ENCODE results near the gene OR2A42.
"Not testable (repeated sequence)": the region's sequence is repeated elsewhere in the genome, so short reads cannot be mapped to it uniquely, and the experiment has no call there.

The OR2A42 gene, protein sequence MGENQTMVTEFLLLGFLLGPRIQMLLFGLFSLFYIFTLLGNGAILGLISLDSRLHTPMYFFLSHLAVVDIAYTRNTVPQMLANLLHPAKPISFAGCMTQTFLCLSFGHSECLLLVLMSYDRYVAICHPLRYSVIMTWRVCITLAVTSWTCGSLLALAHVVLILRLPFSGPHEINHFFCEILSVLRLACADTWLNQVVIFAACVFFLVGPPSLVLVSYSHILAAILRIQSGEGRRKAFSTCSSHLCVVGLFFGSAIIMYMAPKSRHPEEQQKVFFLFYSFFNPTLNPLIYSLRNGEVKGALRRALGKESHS

DNA sequence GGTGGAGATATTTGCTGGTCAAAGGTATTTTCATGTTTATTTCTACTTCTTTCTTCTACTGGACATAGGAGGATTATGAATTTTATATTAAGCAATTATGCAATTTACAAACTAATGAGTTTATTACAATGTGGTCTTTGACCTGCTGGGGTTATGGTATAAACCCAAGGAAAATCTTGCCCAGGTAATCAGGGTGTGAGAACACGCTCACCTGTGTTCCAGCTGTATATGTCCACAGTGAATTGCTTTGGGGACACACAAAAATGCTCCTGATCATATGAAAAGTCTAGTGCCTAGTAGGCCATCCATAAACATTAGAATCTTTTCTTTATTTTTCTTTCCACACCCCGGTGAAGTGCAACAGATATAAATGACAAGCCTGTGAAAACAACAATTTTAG lies at the start of gene OR2A42:
OR2A42 (minus strand) TSS at position 241 of the 400 bp plus-strand sequence. CDS start 6,762 bp downstream, outside the sequence.
- DNase-seq, result not testable (repeated sequence)

DNA sequence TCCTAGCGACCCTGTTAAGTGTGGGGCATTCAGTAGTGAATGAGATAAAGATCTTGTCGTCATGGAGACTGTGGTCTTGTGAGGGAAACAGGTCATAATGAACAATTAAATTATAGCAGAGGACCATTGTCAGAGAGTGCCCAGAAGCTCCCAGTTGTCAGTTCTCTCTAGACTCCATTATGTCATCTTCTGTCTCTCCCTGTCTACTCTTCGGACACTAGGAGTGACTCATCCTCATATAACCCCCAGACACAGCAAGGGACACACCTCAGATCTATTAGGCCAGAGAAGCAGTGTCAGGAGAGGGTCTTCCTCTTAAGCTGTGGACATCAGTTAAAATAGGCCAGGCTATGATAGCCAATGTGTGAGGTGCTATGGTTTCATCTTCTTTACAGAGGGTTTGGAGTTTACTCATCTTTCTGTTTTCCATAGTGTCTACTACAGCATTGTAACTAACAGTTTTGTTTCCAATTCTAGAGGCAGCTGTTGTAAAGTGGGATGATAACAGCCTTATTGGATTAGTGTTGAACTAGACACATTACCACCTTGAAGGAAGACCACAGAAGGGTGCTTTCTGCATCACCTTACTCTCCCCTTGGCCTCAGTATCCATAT lies 47.9 kb upstream of the OR2A42 start:
- DNase-seq, result not testable (repeated sequence)

DNA sequence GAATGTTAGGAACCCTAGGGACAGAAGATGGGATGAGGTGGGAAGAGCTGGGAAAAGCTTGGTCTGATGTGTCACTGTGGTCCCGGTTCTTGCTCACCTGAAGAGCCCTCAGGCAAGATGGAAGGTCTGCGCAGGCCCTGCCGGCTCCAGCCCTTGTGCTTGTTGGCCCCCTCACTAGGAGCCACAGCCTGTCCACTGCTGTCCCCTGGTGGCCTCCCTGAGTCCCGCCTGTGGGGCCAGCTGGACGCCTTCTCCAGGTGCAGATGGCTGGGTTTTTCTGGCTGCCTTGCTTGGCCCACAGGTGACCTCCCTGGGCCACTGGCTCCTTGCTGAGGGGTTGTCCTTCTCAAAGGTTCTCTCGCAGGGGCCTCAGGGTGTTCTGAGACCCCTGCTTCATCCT lies 44.3 kb upstream of the OR2A42 start:
- not testable (repeated sequence) for DNase-seq

DNA sequence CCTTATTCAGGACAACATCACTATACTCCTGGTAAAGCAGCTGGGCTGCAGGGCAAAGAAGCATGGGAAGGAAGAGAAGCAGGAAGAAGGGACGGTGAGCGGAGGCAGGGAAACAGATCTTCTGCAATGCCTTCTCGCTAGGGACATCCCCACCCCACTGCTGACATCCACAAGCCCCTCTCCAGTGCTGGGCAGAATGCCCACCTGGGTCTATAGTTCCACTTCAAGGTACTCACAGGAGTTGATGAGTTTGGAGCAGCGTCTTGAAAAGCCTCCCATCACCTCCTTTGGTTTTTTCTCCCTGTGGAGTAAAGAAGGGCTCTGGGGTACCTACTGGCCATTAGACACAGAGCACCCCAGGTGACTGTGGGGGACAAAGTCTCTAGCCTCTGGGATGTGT lies 43.1 kb upstream of the OR2A42 start:
- not testable (repeated sequence) for DNase-seq

DNA sequence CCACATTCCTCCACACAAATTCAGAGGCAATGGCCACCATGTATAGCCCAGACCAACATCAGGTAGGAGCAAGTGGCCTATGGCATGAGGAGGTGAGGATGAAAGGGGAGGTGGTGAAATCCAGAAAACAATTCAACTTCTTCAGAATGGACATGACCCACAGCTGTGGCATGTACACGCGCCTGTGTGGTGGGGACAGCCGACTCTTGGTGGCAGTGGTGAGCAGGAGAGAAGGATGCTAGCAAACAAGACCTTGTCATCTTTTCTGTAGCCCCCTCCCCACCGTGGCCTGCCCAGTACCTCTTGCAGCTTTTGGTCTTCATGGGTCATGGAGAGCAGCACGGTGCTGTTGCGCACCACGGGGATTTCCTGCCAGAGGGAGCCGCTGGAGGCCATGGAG lies 42.6 kb upstream of the OR2A42 start:
- not testable (repeated sequence) for DNase-seq

DNA sequence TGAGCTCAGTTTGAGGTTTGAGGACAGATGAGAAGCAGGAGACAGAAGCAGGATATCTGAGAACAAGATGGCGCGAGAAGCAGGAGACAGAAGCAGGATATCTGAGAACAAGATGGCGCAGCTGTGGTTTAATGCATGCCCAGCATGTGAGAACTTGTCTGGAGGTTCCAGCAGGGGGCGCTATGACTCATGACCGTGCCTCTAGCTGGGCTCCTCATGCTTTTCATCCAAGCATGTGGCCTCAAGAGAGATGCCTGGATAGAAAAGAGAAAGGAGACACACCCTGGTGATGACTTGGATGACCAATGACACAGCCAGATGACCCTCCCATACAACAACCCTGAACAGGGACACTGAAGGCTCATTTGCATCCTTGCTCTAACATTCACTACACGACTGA lies 40.6 kb upstream of the OR2A42 start:
- DNase-seq, result not testable (repeated sequence)

DNA sequence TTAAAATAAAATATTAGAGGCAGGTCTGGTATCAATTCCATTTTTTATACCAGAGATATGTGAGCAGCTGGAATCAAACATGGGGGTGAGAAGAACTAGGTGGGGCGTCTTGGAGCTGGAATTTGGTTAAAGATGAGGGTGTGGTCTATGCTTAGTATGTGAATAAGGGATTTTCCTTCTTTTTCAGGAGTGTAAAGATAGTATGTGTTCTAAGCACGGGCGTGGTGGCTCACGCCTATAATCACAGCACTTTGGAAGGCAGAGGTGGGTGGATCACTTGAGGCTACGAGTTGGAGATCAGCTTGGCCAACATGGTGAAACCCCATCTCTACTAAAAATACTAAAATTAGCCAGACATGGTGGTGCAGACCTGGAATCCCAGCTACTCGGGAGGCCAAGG lies 35.9 kb upstream of the OR2A42 start:
- DNase-seq, result not testable (repeated sequence)

DNA sequence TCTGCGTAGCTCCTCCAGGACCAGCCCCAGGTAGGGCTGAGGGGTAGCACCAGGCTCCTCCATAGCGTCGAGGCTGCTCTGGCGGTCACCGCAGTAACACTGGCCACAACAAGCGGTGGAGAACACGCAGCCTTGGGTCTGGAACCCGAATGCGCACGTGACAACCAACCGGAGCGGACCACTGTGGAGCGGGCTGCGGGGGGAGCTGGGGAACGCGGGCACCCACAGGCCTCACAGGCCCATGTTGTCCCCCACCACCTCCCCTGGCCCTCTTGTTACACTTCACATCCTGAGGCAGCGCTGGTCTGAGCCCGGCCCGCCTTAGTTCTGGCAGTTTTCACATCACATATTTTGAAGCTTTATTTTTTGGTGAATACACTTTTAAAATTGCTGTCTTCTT lies 29.8 kb upstream of the OR2A42 start, which contains the start of gene CTAGE8:
CTAGE8 (minus strand) TSS at position 101 of the 400 bp plus-strand sequence; CDS start at position 63, 38 bp downstream.
- not testable (repeated sequence) for DNase-seq

DNA sequence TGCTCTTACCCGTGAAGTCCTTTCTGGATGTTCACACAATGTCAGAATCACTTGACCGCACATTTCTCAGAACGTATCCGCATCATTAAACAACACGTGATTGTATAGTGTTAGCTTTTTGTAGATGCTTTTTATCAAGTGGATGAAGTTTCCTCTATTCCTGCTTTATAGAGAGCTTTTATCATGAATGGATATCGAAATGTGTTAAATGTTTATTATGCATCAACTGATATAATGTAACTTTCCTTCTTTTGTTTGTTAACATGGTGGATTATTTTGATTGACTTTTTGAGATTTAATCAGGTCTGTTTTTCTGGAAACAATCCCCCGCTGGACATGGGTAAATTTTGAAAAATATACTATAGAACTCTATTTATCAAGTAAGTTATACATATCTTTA lies 25.3 kb upstream of the OR2A42 start, which contains the start of gene OR2A7:
OR2A7 (minus strand) TSS at position 101 of the 400 bp plus-strand sequence. CDS start 5,164 bp downstream, outside the sequence.
- DNase-seq, result not testable (repeated sequence)

DNA sequence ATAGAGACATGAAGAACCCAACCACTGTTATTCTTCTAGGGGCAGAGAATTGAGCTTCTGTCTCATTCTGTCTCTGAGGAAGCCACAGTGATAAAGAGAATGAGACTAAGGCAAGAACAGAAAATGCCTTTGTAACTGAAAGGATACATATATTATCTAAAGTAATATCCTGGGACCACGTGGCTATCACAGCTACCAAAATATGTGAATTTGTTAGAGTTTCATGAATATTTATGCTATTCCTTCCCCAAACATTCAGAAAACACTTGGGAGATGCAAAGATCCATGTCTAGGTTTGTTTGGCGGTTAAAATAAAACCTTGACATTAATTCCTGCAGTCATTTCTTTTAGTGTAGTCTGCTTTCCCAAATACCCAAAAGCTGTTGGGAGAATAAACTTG lies 22.7 kb upstream of the OR2A42 start:
- DNase-seq, result not testable (repeated sequence)

DNA sequence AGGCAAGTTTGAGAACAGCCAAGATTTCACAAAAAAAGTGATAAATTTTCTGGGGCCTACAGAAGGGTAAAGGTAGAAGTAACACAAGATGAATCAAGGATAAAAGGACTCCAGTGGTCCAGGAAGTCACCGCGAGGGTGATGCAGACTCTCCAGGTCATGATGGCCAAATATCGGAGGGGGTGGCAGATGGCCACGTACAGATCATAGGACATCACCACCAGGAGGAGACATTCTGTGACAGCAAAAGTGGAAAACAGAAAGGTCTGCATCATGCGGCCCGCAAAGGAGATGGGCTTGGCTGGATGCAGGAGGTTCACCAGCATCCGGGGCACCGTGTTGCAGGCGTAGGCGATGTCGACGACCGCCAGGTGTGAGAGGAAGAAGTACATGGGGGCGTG lies 19.7 kb upstream of the OR2A42 start:
- DNase-seq, result not testable (repeated sequence)

DNA sequence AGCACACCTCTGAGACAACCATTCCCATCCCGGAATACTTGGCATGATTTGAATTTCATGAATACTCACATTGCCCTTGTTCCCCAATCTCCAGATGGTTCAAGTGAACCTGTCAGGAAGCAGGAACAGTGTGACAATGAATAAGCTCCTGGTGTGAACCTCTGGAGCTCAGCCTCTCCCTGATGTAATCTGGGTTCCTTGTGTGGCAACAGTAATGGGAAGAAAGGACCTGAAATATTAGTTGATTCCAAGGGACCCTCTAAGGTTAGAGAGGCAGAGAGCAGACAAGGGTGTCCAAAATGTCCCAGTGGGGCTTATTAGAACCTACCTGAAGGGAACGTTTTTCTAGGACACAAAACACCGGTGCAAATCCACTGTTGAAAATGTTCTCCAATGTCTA lies 16.7 kb upstream of the OR2A42 start:
- no peak for DNase-seq

DNA sequence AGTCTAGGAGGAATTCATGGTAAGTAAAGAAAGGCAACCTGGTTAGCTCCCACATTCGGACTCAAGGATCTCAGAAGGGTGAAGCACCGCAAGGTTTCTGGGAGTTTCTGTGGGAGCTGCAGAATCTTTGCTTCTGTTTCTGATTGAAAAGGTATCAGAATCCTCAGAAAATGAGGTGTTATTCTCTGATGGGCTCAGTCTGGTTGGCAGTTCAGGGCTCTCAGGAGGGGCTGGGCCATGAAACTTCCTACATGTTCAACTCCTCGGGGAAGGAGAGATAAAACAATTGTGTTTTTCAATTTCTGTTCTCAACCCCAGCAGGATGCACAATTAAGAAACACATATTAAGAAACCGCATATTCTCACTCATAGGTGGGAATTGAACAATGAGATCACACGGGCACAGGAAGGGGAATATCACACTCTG lies 16.1 kb upstream of the OR2A42 start:
- DNase-seq, result no peak

DNA sequence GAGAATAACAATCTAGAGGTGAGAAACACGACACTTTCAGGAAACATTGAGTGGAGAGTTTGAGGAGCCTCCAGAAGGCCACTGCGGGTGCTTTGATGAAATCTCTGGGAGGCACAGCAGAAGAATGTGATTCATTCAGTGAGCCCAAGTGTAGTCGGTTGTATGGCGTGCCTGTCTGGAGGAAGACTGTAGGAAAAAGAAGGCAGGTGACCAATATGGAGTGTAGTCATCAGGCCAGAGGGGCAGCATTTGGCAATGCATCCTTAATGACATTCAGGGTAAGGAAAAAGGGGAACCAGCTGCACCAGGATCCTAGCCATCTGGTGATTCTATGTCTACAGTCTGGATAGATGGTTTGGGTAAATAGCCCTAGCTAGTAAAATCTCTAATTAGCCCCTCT lies 12.9 kb upstream of the OR2A42 start:
- DNase-seq, result not testable (repeated sequence)

DNA sequence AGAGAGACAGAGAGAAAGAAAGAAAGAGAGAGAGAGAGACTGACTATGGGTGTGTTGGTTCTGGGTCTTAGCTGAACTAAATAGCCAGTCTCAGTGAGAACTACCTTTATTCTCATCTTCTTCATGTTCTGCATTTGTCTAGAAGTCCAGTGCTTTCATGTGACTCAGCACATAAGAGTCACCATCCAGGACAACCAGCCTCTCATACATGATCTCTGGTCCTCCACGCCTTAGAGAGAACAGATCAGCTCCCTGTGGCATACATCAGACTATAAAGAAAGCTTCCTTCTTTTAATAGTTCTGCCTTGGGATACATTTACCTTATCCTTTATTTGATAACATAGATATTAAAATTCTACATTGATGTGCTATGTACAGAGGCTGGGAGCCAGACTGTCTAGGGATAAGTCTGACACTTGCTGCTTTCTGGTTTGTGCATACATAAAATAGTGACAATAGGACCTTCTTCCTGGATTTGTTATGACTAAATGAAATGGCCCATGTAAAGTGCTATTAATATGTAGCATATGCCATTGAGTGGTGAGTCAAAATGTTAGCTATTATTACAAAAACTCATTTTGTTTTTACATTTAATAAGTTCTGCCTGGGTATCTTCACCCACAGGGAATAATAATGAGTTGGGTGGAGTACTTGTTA lies 8.4 kb upstream of the OR2A42 start:
- DNase-seq, result not testable (repeated sequence)

DNA sequence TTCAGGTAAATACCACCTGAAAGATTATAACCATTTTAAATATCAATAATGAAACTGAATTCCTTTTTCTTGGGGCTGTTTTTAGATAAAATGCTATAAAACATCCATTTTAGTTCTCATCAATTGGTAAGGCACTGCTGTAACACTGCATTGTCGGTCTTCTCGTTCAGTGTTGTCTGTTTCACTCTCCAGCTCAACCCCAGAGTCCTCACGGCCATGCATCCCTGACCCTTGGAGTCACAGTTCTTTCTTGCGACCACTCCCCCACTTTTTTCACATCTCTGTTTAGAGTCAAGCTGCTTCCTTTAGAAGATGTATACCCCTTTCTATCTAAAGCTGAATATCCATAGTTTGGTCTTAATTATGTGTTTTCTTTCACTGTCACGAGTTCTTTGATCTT lies 7.6 kb upstream of the OR2A42 start:
- not testable (repeated sequence) for DNase-seq

DNA sequence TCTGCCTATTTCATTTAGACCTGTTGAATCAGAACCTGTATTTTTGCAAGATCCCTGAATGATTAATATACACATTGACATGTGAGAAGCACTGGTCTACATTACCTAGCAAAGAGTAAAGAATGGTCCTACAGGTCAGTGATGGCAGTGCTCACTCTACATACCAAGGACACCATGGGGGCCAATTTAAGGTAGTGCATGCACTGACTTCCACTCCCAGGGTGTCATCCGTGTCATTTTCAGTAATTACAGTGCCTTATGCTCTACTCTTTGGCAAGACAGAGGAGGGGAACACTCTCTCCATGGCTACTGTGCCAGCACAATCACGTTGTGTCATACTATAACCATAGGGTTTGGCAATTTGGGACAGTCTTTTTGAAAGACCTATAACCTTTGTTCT lies 6.0 kb upstream of the OR2A42 start:
- DNase-seq, result not testable (repeated sequence)

DNA sequence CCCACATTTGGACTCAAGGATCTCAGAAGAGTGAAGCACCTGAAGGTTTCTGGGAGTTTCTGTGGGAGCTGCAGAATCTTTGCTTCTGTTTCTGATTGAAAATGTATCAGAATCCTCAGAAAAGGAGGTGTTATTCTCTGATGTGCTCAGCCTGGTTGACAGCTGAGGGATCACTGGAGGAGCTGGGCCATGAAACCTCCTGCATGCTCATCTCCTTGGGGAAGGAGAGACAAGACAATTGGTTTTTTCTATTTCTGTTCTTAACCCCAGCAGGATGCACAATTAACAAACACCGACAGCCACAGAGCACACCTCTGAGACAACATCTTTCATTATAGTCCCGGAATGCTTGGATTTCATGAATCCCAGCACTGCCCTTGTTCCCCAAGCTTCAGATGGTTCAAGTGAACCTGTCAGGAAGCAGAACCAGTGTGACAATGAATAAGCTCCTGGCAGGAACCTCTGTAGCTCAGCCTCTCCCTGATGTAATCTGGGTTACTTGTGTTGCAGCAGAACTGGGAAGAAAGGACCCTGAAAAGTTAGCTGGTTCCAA lies 799 bp downstream of the OR2A42 start:
- not testable (repeated sequence) for DNase-seq

DNA sequence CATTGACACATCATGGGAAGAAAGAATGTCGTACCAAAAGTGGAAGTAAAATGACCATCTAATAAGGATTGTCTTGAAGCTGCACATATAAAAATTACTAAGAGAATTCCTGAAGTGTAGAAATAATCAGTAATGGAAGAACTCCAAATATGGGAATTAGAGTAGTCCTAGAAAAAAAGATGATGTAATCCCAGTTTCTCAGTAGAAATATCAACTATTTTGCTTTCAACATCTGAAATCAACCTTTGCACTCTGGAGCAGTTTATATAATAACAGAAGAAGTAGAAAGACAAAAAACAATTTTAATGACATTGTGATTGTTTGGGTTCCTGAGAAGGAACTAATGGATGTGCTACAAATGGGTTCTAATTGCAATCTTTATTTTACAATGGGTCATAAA lies 6.4 kb downstream of the OR2A42 start:
- DNase-seq, result not testable (repeated sequence)

DNA sequence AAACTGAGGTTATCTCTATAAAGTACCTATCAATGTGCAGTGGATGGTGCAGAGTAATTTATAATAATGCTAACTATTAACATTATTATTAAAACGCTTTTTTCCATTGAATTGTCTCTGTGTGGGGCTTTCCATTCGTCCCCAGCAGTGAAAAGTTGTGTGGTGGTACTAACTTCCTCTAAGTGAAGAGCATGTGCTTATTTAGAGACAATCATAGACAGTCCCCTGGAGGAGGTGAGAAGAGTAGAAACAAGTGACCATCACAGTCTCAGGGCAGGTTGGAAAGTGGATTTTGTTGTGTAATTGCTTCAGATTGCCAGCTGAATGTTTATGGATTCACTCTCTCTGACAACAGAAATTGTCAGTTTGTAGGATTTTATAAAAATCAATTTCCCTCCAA lies 8.4 kb downstream of the OR2A42 start:
- not testable (repeated sequence) for DNase-seq

DNA sequence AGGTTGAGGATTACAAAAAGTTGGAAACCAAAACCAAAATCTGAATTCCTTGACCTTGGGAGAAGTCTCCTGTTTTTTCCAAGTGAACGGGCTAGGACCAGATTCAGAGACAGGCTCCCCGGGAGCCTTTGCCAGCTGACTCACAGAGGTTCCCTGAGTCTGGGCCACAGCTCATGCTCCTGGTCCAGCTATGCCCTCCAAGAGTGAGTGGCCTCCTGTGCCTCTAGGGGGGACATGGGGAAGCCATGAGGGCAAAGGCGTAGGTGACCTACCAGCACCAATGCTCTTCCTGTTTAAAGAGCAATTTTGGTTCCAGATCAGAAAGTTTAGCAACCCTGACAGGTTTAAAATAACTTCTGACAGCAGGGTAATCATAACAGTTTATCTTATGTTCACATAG lies 10.6 kb downstream of the OR2A42 start:
- not testable (repeated sequence) for DNase-seq

DNA sequence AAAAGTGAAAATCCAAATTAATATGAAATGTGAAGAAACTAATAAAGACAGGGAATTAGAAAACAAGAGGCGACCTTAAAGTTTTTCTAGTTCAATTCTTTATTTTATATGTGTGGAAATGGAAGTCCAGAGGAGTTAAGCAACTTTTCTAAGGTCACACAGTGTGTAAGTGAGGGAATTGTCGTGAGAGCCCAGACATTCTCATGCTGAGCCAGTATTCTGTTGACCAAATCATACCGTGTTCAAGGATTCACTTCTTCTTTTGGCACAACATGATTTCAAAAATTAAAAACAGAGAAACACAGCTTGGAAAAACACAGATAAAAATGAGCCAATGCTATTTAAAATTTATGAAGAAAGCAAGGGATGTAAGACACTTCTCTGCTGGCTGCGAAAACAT lies 12.5 kb downstream of the OR2A42 start:
- not testable (repeated sequence) for DNase-seq

DNA sequence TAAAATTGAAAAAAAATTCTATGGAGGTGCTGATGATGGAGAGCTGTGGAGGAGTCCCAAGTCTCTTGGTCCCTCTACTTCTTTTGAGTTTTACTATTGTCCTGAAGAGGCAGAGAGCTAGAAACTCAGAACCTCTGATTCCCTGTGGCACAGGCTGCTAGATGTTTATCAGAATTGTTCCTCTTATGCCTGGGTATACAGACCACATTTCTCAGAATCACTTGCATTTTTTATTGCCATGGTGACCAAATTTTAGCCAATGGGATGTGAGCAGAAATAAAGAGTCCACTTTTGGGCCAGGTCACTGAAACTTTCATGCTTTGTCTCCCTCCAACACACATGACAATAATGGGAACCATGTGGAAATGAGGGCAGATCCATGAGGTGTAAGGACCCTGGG lies 15.7 kb downstream of the OR2A42 start:
- not testable (repeated sequence) for DNase-seq

Data from activated T-cell treated with anti-CD3 and anti-CD28 coated beads, Interleukin-2, amount 50 U/mL, for 1 hour (primary cell).